Upper lobe of left lung (tissue), 4 donors: ENCODE data around the gene RHOH.

Experiments
- CTCF ChIP-seq, 6 experiments: fragments of 450-650 bp in 4 of 6; fragments of 200-600 bp in 2 of 6; sonication (generic) in 2 of 6; IDR thresholded peaks; one replicate each; pipeline ENCODE4 v1.5.1; 2016 to 2019; ENCODE audit warnings: antibody characterized with exemption in 6 of 6
- POLR2A ChIP-seq, 4 donors: fragments of 450-650 bp; IDR thresholded peaks; one replicate each; pipeline ENCODE4 v1.5.1; 2016 to 2017; ENCODE audit warnings: antibody characterized with exemption in 4 of 4, mild to moderate bottlenecking in 2 of 4
- POLR2AphosphoS5 ChIP-seq, 2 donors: sonication (generic); formaldehyde crosslinking; IDR thresholded peaks; one replicate each; pipeline ENCODE4 v1.5.1; 2017; ENCODE audit warnings: antibody characterized with exemption in 2 of 2

GRCh38 chr4:40227284-40227683 lies 30.5 kb downstream of the RHOH start:
- TF ChIP-seq CTCF (IDR thresholded peaks at IDR 0.05) (no peak), POLR2A (IDR thresholded peaks at IDR 0.05) (no peak), POLR2AphosphoS5 (IDR thresholded peaks at IDR 0.05) (no peak)
